Prostate gland (tissue), 2 donors: Measurements from ENCODE around the gene JAG2.

Experiments
- CTCF ChIP-seq, 4 experiments: fragments of 200-600 bp in 2 of 4; fragments of 450-650 bp in 2 of 4; sonication (generic) in 2 of 4; IDR thresholded peaks; 1 replicate in 3 of 4; 2 replicates in 1 of 4; pipeline ENCODE4 v1.5.1; 2016 to 2019; ENCODE audit warnings: antibody characterized with exemption in 4 of 4, mild to moderate bottlenecking in 2 of 4, moderate library complexity in 2 of 4
- POLR2A ChIP-seq: fragments of 450-650 bp; IDR thresholded peaks from one replicate; pipeline ENCODE4 v1.6.1; 2016; ENCODE audit warnings: antibody characterized with exemption, mild to moderate bottlenecking
- POLR2AphosphoS5 ChIP-seq: sonication (generic); formaldehyde crosslinking; IDR thresholded peaks from one replicate; pipeline ENCODE4 v1.6.1; 2017; ENCODE audit warnings: antibody characterized with exemption

DNA sequence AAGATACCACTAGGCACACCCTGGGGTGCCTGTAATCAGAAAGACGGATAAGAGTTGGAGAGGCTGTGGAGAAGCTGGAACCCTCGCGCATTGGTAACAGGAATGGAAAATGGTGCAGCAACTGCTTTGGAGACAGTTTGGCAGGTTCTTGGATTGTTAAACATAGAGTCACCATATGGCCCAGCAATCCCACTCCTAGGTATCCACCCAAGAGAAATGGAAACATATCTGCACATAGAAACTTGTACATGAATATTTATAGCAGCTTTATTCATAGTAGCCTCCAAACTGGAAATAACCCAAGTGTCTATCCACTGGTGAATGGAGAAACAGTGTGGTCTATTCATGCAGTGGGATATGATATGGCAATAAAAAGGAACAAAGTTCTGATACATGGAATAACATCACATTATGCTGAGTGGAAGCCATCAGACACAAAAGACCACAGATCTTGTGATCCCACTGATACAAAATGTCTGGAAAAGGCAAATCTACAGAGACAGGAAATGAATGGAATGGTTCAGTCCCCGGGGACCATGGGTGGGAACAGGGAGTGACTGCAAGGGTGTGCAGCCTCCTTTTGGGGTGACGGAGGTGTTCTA is 45.4 kb downstream of the JAG2 start:
- TF ChIP-seq CTCF (IDR thresholded peaks at IDR 0.05) (no peak), POLR2A (no peak), POLR2AphosphoS5 (no peak)
